HG02884 (cell line): ENCODE measurements around the gene LRRN4.
"Not testable (repeated sequence)": the region's sequence is repeated elsewhere in the genome, so short reads cannot be mapped to it uniquely, and the experiment has no call there.

Source experiments
- ATAC-seq: cut with Tn5 transposase; IDR thresholded peaks from one replicate; pipeline ENCODE4 v1.9.1; 2021; ENCODE audit warnings: mild to moderate bottlenecking, moderate library complexity; ENCODE audit not compliant: unreplicated experiment

Gene LRRN4

GRCh38 chr20:6060213-6060612, 6.4 kb upstream of the LRRN4 start:
- ATAC-seq = no peak

DNA sequence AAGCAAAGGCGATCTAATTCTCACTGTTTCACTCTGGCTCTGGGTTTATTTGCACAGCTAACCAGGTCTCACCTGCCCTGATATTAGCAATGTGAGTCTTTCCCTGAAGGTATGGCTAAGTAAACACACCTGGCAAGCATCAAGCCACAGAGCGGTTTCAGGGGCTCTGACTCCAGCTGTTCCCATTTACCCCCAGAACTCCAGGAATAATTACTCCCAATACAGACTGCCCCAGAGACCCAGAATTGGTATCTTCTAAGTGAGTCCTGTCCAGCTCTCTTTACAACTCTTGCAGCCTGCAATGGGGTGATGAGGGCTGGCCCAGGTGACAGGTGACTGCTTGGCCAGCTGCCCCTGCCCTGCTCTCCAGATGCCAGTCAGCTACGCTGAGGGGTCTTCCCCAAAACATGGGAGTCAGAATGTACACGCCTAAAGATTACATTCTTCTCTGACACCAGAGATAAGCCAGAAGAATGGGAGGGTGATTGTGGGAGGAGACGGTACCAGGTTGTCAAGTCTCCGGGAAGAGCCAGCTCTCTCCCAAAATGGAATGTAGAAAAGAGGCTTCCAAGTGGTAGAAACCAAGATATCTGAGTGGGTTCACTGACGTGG, 4.9 kb upstream of the LRRN4 start:
- no peak for ATAC-seq

GRCh38 chr20:6057691-6058090, 3.8 kb upstream of the LRRN4 start:
- no peak for ATAC-seq

DNA sequence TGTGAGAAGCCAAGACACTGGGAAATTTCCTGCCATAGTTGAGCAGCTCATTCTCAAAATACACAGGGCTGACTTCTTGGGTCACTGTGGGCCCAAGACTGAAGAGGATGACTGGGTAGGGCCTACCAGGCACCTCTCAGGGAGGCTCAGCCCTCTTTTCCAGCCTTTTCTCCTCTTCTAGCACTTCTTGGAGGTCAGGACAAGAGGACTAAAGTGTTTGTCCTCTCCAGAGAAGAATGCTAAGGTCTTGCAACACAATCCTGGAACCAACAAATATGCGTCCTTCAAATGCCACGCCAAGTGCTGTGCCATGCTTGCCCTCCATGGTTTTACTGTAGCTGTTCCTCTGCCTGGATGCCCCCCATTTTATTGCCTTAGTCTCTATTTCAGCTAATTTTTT, 3.3 kb upstream of the LRRN4 start:
- ATAC-seq = no peak

- ATAC-seq = no peak
These were observed 2.2 kb upstream of the LRRN4 start for GRCh38 chr20:6055981-6056569.

- no peak for ATAC-seq
These were observed 1.4 kb upstream of the LRRN4 start for GRCh38 chr20:6055161-6055783.

DNA sequence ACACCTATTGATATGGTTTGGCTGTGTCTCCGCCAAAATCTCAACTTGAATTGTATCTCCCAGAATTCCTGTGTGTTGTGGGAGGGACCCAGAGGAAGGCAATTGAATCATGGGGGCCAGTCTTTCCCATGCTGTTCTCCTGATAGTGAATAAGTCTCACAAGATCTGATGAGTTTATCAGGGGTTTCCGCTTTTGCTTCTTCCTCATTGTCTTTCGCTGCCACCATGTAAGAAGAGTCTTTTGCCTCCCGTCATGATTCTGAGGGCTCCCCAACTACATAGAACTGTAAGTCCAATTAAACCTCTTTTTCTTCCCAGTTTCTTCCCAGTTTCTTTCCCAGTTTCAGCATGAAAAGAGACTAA, 810 bp upstream of the LRRN4 start:
- ATAC-seq = not testable (repeated sequence)

GRCh38 chr20:6053064-6053775, 640 bp downstream of the LRRN4 start:
- ATAC-seq = no peak

GRCh38 chr20:6051505-6051904, 2.4 kb downstream of the LRRN4 start:
- ATAC-seq = no peak

DNA sequence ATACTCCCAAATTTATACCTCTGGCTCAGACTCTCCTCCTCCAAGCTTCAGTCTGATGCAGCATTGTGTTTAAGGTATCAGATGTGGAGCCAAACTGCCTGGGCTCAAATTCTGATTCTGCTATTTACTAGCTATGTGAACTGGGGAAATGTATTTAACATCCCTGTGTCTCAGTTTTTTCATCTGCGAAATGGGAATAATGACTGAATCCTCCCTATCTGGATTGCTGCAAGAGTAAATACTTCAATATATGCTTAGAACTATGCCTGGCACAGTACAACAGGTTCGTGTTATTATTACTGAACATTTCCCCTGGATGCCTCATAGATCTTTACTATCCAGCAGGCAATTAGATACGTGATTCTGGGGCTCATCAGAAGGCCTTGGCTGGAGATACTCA, 5.5 kb downstream of the LRRN4 start:
- ATAC-seq = no peak

GRCh38 chr20:6046432-6046831, 7.4 kb downstream of the LRRN4 start:
- no peak for ATAC-seq

DNA sequence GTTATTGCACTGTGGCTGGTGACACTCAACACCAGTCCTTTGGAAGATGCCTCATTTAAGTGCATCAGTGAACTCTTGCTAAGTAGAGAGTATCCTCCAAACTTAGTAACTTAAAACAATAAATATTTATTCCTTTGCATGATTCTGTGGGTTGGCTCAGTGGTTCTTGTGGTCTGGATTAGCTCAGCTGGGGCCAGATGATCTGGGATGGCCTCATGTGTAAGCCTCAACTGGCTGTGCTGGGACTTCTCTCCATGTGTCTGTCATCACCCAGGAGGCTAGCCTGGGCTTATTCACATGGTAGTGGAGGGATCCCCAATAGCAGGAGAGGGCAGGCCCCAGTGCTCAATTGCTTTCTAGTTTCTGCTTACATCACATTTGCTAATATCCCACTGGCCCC, 8.3 kb downstream of the LRRN4 start:
- no peak for ATAC-seq

DNA sequence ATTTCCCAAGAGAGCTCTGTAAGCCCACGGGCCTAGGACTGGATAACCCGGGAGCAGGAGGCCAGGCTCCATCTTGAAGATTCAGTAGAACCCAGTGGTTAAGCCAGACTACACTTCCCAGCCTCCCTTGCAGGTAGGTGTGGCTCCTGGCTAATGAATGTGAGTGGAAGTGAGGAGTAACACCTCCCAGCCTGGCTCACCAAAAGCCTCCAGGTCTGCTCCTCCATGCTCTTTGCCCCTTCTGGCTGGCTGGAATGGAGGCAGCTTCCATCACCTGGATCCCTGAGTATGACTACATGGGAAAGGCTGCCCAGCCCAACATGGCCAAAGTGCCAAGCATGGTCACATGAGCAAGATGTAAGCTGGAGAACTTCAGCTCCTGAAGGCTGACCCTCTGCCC, 9.7 kb downstream of the LRRN4 start:
- no peak for ATAC-seq

GRCh38 chr20:6041808-6042265, 12.0 kb downstream of the LRRN4 start:
- no peak for ATAC-seq

- no peak for ATAC-seq
These were observed 12.7 kb downstream of the LRRN4 start for GRCh38 chr20:6040958-6041807.

- no peak for ATAC-seq
These were observed 13.3 kb downstream of the LRRN4 start for GRCh38 chr20:6040540-6040939.

DNA sequence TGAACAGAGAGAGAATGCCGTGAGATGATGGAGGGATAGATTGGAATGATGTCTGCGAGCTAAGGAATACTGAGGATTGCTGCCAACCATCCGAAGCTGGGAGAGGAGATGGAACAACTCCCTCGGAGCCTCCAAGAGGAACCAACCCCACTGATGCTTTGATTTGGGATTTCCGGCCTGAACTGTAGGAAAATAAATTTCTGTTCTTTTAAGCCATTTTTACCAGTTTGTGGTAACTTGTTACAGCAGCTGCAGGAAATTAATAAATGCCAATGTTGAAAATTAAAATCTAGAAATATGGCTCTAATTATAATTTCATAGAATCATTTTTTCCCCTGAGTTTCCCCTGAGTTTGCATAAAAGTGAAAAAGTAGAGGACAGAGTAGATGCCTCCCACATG, 14.1 kb downstream of the LRRN4 start:
- no peak for ATAC-seq

DNA sequence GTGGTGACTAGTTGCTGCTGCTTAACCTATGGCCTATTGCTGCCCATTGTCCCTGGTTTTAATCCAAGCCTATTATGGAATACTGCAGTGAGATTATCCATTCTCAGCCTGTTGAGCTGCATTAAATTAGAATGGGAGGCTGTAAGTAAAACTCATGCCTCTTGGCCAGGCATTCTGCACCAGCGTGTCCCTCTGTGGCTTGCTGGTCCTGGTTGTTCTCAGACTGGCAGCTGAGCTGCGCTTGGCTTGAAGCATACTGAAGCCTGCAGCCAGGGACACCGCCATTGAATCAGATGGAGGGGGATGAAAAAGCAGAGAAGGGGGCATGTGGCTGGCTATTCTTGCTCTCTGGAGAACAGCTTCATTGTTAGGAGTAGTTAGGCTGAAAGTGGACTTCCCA, 15.6 kb downstream of the LRRN4 start:
- no peak for ATAC-seq

GRCh38 chr20:6037082-6037481, 16.8 kb downstream of the LRRN4 start:
- ATAC-seq = no peak

DNA sequence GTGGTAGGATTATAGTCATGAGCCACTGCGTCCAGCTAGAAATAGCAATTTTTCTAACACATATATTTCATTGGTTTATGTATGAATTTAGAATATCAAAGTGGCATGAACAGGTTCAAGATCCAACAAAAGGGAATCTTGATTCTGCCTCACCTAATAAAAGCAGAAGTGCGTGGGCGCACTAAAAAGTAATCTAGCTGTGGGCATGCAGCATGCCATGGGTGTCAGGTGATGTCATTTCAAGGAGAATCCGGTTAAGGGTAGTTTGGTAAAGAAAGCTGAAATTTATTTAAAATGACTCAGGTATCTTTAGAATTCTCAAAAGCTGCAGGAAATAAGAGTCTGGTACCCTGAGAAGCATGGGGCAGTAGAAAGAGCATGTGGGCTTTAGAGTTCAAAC, 17.6 kb downstream of the LRRN4 start:
- no peak for ATAC-seq
